ENCODE results near the gene TARM1.
"Not testable (repeated sequence)": the region's sequence is repeated elsewhere in the genome, so short reads cannot be mapped to it uniquely, and the experiment has no call there.

The TARM1 gene

GRCh38 chr19:54099190-54099902 lies 18.2 kb upstream of the TARM1 start:
- no peak for DNase-seq

GRCh38 chr19:54096617-54097106 lies 15.5 kb upstream of the TARM1 start:
- DNase-seq = no peak

DNA sequence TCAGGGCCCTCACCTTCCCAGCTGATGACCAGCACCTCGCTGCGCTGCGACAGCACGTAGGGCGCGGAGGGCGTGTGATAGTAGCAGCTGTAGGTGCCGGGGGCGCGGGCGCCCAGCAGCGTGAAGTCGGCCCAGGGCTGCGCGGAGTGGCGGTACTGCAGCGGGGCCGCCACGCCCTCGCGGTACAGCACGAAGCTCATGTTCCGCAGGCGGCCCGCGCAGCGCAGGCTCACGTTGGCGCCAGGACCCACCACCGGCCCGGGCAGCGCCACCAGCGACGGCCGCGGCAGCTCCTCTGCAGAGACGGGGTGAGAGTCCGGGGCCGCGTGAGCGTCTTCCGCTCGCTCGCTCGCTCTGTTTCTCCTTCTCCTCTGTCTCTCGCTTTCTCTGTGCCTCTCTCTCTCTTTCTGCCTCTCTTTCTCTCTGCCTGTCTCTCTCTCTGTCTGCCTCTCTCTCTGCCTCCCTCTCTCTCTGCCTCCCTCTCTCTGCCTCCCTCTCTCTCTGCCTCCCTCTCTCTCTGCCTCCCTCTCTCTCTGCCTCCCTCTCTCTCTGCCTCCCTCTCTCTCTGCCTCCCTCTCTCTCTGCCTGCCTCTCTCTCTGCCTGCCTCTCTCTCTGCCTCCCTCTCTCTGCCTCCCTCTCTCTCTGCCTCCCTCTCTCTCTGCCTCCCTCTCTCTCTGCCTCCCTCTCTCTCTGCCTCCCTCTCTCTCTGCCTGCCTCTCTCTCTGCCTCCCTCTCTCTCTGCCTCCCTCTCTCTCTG lies 14.9 kb upstream of the TARM1 start:
- DNase-seq = not testable (repeated sequence)

- DNase-seq = no peak
Observed at GRCh38 chr19:54095136-54095858, 14.1 kb upstream of the TARM1 start.

DNA sequence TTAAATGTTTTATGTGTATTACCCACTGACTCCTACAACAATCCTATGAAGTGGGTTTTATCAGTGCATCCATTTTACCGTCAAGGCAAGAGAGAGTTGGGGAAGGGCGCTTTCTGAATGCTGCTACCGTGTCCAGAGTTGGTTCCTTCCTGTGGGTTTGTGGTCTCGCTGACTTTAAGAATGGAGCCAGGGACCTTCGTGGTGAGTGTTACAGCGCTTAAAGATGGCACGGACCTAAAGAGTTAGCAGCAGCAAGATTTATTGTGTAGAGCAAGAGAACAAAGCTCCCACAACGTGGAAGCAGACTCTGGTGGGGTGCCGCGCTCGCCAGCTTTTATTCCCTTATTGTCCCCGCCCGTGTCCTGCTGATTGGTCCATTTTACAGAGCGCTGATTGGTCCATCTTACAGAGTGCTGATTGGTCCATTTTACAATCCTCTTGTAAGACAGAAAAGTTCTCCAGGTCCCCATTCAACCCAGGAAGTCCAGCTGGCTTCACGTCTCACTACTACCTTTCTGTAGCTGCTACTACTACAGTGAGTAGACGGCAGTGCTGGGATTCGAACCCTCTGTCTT lies 13.3 kb upstream of the TARM1 start:
- no peak for DNase-seq

- DNase-seq = no peak
Observed at GRCh38 chr19:54084410-54084809, 3.2 kb upstream of the TARM1 start.

DNA sequence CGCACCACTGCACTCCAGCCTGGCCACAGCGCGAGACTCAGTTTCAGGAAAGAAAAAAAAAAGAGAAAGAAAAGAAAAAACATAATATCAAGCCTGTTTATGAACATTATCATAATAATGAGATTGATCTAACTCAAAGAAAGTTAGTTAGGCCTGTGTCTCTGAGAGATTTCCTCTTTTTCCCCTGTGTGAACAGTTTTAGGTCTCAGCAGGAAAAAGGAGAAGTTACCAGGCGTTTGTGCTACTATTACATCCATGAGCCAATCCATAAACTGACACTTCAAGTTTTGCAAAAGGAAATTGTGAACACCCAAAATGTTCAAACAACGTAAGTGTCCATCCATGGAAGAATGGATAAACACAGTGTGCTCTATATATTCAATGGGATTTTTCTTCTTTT lies 3.8 kb downstream of the TARM1 start:
- DNase-seq = no peak

- DNase-seq = no peak
Observed at GRCh38 chr19:54074851-54075250, 6.3 kb downstream of the TARM1 start.

DNA sequence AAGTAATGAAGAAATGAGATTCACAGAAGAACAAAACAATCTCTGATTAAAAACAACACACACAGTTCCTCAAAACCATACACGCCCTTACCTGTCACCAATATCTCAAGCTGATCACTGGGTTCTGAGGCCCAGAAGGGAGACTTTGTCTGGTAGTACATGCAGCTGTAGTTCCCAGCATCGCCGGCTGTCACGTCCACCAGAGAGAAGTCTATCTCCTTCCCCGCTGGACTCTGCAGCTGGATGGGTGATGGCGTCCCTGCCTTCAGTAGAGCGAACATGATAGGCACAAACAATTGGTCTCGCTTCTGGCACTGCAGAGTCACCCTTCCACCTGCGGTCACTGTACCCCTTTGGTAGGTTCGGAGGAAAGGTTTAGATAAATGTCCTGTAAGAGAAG lies 7.3 kb downstream of the TARM1 start:
- DNase-seq = no peak

DNA sequence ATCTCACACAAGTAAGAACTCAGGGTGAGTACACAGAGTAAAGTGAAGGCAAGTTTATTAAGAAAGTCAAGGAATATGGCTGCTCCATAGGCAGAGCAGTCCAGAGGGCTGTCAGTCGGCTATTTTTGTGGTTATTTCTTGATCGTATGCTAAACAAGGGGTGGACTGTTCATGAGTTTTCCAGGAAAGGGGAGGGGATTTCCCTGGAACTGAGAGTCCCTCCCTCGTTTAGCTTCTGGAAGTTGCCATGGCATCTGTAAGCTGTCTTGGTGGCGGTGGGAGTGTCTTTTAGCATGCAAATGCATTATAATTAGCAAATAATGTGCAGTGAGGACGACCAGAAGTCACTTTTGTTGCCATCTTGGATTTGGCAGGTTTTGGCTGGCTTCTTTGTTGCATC lies 11.7 kb downstream of the TARM1 start:
- DNase-seq = no peak

DNA sequence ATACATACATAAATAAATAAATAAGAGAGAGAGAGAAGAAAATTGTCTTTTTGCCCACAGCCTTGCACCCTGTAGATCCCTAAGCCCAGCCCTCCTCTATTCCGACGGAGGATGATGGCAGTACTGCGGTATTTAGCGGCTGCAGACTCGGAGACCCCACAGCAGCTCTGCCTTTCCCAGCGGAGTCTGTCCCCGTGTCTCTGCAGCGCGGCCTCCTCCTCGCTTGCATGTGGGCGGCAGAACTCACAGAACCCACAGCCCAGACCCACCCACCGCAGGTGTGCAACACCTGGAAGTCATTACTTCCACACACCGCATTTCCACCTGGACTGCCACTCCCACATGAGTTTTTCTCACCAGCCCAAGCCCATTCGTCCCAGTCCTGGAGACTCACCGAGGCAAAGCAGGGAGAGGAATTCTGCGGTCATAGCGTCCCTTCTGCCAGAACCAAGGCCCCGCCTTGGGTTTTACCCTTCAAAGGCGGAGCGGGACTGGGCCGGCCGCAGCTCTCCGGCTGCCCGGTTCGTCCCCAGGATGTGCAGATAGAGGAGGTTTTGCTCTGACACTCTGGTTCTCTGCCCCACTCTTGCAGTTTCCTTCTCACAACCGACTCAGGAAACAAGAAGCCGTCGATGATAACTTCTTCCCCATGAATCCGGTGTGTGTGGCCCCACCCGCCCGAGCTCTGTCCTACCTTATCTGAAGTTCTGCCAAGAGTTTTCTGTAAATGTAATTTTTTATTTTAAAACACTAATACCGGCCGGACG lies 17.6 kb downstream of the TARM1 start, which contains the start of gene VSTM1:
TSS of gene VSTM1 (minus strand) at position 548 of the 767 bp plus-strand sequence. CDS start at position 428, 120 bp downstream.
- no peak for DNase-seq

DNA sequence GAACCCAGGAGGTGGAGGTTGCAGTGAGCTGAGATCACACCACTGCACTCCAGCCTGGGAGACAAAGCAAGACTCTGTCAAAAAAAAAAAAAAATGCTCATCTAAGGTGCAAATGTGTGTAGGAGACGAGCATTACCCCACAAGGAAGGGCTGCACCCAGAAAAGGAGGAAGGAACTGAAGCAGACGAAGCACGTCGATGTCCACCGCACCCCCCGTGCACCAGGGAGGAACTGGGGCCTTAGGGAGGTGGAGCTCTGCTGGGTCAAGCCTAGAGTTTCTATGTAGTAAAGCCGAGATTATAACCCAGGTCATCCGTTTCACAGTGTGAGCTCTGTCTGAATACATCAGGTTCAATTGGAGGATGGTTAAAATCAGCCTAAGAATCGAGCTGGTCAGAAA lies 18.5 kb downstream of the TARM1 start:
- DNase-seq = no peak

GRCh38 chr19:54047616-54048015 lies 33.5 kb downstream of the TARM1 start:
- no peak for DNase-seq

DNA sequence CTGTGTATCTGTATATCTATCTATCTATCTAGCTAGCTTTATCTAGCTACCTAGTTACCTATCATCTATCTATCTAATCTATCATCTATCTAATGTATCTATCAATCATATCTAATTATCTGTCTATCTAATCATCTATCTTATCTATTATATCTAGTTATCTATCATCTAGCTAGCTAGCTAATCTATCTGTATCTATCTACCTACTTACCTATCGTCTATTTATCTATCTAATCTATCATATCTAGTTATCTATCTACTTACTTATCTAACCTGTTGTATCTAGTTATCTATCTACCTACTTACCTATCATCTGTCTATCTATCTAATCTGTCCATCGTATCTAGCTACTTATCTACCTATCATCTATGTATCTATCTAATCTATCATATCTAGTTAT lies 35.4 kb downstream of the TARM1 start:
- DNase-seq = no peak

DNA sequence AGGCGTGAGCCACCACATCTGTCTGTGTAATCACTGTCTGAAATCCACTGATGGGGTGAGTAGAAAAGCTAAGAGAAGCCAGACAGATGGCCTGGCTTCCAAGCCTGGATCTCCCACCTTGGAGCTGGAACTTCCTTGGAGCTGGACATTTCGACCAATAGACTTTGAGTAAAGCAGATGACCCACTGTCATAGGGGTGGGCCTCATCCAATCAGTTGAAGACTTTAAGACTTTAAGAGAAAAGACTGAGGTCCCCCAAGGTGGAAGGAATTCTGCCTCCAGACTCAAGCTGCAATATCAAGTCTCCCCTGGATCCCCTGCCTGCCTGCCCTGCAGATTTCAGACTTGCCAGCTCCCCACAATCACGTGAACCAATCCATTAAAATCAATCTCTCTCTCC lies 38.2 kb downstream of the TARM1 start:
- no peak for DNase-seq

- DNase-seq = no peak
Observed at GRCh38 chr19:54041969-54042606, 39.1 kb downstream of the TARM1 start.

- no peak for DNase-seq
Observed at GRCh38 chr19:54040003-54040402, 41.2 kb downstream of the TARM1 start.

GRCh38 chr19:54036542-54036941 lies 44.6 kb downstream of the TARM1 start:
- not testable (repeated sequence) for DNase-seq

- peak; percentile 26 for DNase-seq
Observed at GRCh38 chr19:54035215-54036178, 45.7 kb downstream of the TARM1 start.

GRCh38 chr19:54030895-54031586 lies 50.1 kb downstream of the TARM1 start:
- DNase-seq = no peak
